Right lobe of liver (tissue), 6 donors: ENCODE data around the gene LRRC3. TPM values are rescaled to one million over a fixed set of nuclear protein-coding genes. Genes with fewer than 3 reads are reported as not detected.

ENCODE experiments used
- ATAC-seq, 4 donors: fragments of 200-7000 bp; cut with Tn5 transposase; one replicate each; pipeline ENCODE4 v1.9.1; 2020; ENCODE audit warnings: mild to moderate bottlenecking in 4 of 4, moderate library complexity in 4 of 4
- DNase-seq, 3 donors: peaks; one replicate each; pipeline ENCODE4 v3.0.0-alpha.2; 2020
- H3K27ac ChIP-seq, 3 donors: fragments of 200-600 bp; one replicate each; pipeline ENCODE4 v1.8.0; 2022
- H3K27me3 ChIP-seq, 2 donors: fragments of 200-600 bp; one replicate each; pipeline ENCODE4 v1.8.0; 2022
- H3K36me3 ChIP-seq, 4 donors: fragments of 200-600 bp; sonication (generic) in 1 of 4; one replicate each; pipeline versions ENCODE4 v1.5.1 to v1.8.0; 2017 to 2022; ENCODE audit warnings: control low read depth in 1 of 4
- H3K4me1 ChIP-seq, 4 donors: fragments of 200-600 bp; sonication (generic) in 1 of 4; one replicate each; pipeline versions ENCODE4 v1.5.1 to v1.8.0; 2017 to 2022; ENCODE audit warnings: control low read depth in 1 of 4
- H3K4me3 ChIP-seq, 3 donors: fragments of 200-600 bp; one replicate each; pipeline ENCODE4 v1.8.0; 2022
- H3K9me3 ChIP-seq, 4 donors: fragments of 200-600 bp; sonication (generic) in 1 of 4; one replicate each; pipeline versions ENCODE4 v1.5.1 to v1.8.0; 2017 to 2022; ENCODE audit warnings: control low read depth in 1 of 4
- CTCF ChIP-seq, 4 donors: fragments of 200-600 bp in 3 of 4; fragments of 450-650 bp in 1 of 4; IDR thresholded peaks; one replicate each; pipeline versions ENCODE4 v1.5.1 to v1.8.0; 2016 to 2022; ENCODE audit warnings: antibody characterized with exemption in 4 of 4, mild to moderate bottlenecking in 2 of 4
- POLR2A ChIP-seq: fragments of 450-650 bp; IDR thresholded peaks from one replicate; pipeline ENCODE4 v1.6.1; 2017; ENCODE audit warnings: antibody characterized with exemption, mild to moderate bottlenecking
- WGBS: methylation state at CpG from one replicate; pipeline ENCODE4 v1.1.6; 2018; ENCODE audit warnings: low coverage, low lambda C conversion rate; ENCODE audit not compliant: insufficient coverage; ENCODE audit errors: missing lambda C conversion rate; 5-methylcytosine and 5-hydroxymethylcytosine counted together
- intact Hi-C, 2 donors: fragments of 100-400 bp; cut with DNase I; formaldehyde crosslinking; loops; one replicate each; pipeline versions ENCODE4 v1.11.2 to v1.14.1; 2022
- total RNA-seq, 6 experiments: library from RNA; depleted of rRNA in 2 of 6; stranded (reverse); fragments of >200 nt in 2 of 6; fragmentation: NEBNext Ultra II Directional in 3 of 6; extraction: Animal tissue kit (Norgen Biotek cat#: 25700) in 3 of 6; gene quantifications; one replicate each; pipeline versions ENCODE4 v1.1.0 to v1.2.4, GENCODE V29; 2016 to 2023
- donor health status: DM: no; HTN: yes; CAD: no.
- donor health status: DM: no; HTN: no; CAD: no.
- donor health status: DM: no; HTN: no; CAD: no.
- donor health status: DM: no; HTN: yes; CAD: no.
- donor health status: DM: no; HTN: yes; CAD: no.

The LRRC3 gene
- total RNA-seq, 6 experiments from 2014 or later = 7.5 to 19.3 (median 13.9) TPM

- Histone ChIP-seq H3K4me3 (no peak overlapping the region), H3K36me3 (no peaks in the 10 kb centered on the region), H3K4me1 (peaks cover 0 to 4% (median 2%) of the 10 kb centered on the region in 4 donors), H3K27ac (no peak overlapping the region), H3K27me3 (no peaks in the 10 kb centered on the region), H3K9me3 (no peaks in the 10 kb centered on the region)
- peak in 2 of 3 donors; percentile 22 to 55 for DNase-seq
- TF ChIP-seq POLR2A (no peak), CTCF (IDR thresholded peaks at IDR 0.05) (no peak)
- WGBS = 44% methylated on average over 14 of the region's 20 CpGs
- ATAC-seq = no peak
- intact Hi-C loops = no loop called here
Observed at GRCh38 chr21:44503901-44504399, 48.6 kb downstream of the LRRC3 start.

GRCh38 chr21:44505673-44506278 lies 50.5 kb downstream of the LRRC3 start:
- H3K27ac ChIP-seq = no peak overlapping the region
- H3K27me3 ChIP-seq = no peaks in the 10 kb centered on the region
- DNase-seq (peak in 1 of 3 donors; percentile 17), ATAC-seq (no peak)
- no peaks in the 10 kb centered on the region for H3K9me3 ChIP-seq
- WGBS = 46% methylated on average over 7 of the region's 16 CpGs
- H3K36me3 ChIP-seq = no peaks in the 10 kb centered on the region
- H3K4me1 ChIP-seq = peaks cover 0 to 4% (median 2%) of the 10 kb centered on the region in 4 donors
- intact Hi-C loops = no loop called here
- H3K4me3 ChIP-seq = no peak overlapping the region
- TF ChIP-seq CTCF (IDR thresholded peaks at IDR 0.05) (no peak), POLR2A (no peak)

GRCh38 chr21:44506279-44507255 lies 51.3 kb downstream of the LRRC3 start:
- DNase-seq (peak in 1 of 3 donors; percentile 18), ATAC-seq (no peak)
- no peak overlapping the region for H3K4me3 ChIP-seq
- no peaks in the 10 kb centered on the region for H3K36me3 ChIP-seq
- TF ChIP-seq CTCF (IDR thresholded peaks at IDR 0.05) (no peak), POLR2A (no peak)
- no peaks in the 10 kb centered on the region for H3K9me3 ChIP-seq
- no peak overlapping the region for H3K27ac ChIP-seq
- peaks cover 0 to 4% (median 2%) of the 10 kb centered on the region in 4 donors for H3K4me1 ChIP-seq
- H3K27me3 ChIP-seq = no peaks in the 10 kb centered on the region
- intact Hi-C loops = no loop called here
- WGBS = 70% methylated on average over 6 of the region's 44 CpGs

- WGBS = 83% methylated on average over 24 of the region's 26 CpGs
- DNase-seq = peak in 1 of 3 donors; percentile 12
- Histone ChIP-seq H3K36me3 (no peaks in the 10 kb centered on the region), H3K4me3 (no peak overlapping the region), H3K27ac (no peak overlapping the region), H3K9me3 (no peaks in the 10 kb centered on the region), H3K27me3 (no peaks in the 10 kb centered on the region), H3K4me1 (peaks cover 0 to 4% (median 2%) of the 10 kb centered on the region in 4 donors)
- intact Hi-C loops = no loop called here
- TF ChIP-seq POLR2A (no peak), CTCF (IDR thresholded peaks at IDR 0.05) (no peak)
- no peak for ATAC-seq
Observed at GRCh38 chr21:44507673-44508425, 52.5 kb downstream of the LRRC3 start.
